ENCODE measurements around the gene CCNJL. TPM values are rescaled to one million over a fixed set of nuclear protein-coding genes. Genes with fewer than 3 reads are reported as not detected.

Gene CCNJL
- polyA plus RNA-seq, 3 donors from 2014 or later, result 16.3 to 29.7 (median 26.7) TPM

DNA sequence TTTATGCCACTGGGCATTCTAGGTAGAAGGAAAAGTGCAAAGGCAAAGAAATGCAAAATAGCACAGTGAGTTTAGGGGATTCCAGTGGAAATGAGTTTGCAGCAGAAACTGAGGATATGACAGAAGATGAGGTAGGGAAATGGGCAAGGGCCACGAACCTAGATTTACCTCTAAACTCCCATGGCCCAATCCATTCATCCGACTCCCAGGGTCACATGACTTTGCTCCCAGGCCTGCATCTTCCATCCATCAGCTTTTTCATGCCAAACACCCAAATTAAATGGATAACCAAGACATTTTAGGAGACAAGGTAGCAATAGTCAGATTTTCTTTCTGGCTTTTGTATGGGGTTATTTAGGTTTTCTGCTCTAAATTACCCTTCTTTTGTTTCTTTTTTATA is 105.3 kb downstream of the CCNJL start:
- no peak for DNase-seq
- Mint-ChIP-seq H3K27me3 (ENCODE audit: low read depth in 3 of 3) (peaks cover 3 to 10% (median 3%) of the 10 kb centered on the region in 3 donors), H3K27ac (no peak overlapping the region), H3K4me1 (no peaks in the 10 kb centered on the region), H3K36me3 (no peaks in the 10 kb centered on the region), H3K4me3 (no peak overlapping the region), H3K9me3 (no peaks in the 10 kb centered on the region)

Other genes starting within 250 kb of the CCNJL start
- gene PWWP2A, start 193.1 kb downstream of the CCNJL start, polyA plus RNA-seq, result 10 to 100 TPM; 12.1 to 46.7 (median 20.6) TPM
- not detected for gene FABP6, start 83.1 kb downstream of the CCNJL start, polyA plus RNA-seq
- not detected for gene C1QTNF2, start 58.1 kb upstream of the CCNJL start, polyA plus RNA-seq
- gene FAM200C, start 87.5 kb upstream of the CCNJL start, polyA plus RNA-seq, result under 1 TPM in 2 of 3 donors, not detected in 1; 0.36 to 0.48 TPM
- gene SLU7, start 106.5 kb upstream of the CCNJL start, polyA plus RNA-seq, result 100 to 1,000 TPM in 1 of 3 donors, 10 to 100 TPM in 2; 38.8 to 117 (median 71.0) TPM
- 10 to 100 TPM in 2 of 3 donors, 1 to 10 TPM in 1; 3.0 to 15.4 (median 12.1) TPM for gene PTTG1, start 109.3 kb upstream of the CCNJL start, polyA plus RNA-seq

Data from immature natural killer cell (primary cell).